ENCODE data around the gene HOMEZ. TPM values are rescaled to one million over a fixed set of nuclear protein-coding genes. Genes with fewer than 3 reads are reported as not detected.
A peak's percentile ranks its signal among the peaks of the same experiment; 100 is the strongest.

The HOMEZ gene
- total RNA-seq, 2 donors from 2014 or later, result 23.8 to 32.0 TPM

- Histone ChIP-seq H3K36me3 (ENCODE audit: control insufficient read depth, insufficient read depth, low read length) (peaks cover 6% of the 10 kb centered on the region), H3K27ac (ENCODE audit: low read depth, low read length) (no peak overlapping the region), H3K4me3 (ENCODE audit: low read length) (no peak overlapping the region), H3K4me1 (ENCODE audit: control insufficient read depth, insufficient read depth, low read length) (no peaks in the 10 kb centered on the region), H3K9me3 (ENCODE audit: control insufficient read depth, low read length) (no peaks in the 10 kb centered on the region), H3K27me3 (ENCODE audit: control insufficient read depth, insufficient read depth, low read length, poor library complexity, severe bottlenecking) (peaks cover 25% of the 10 kb centered on the region), H3K9ac (ENCODE audit: extremely low read depth, low read length, poor library complexity, severe bottlenecking) (no peak overlapping the region)
- Mint-ChIP-seq H3K4me1 (peaks cover 8% of the 10 kb centered on the region), H3K27me3 (ENCODE audit: insufficient read depth) (peaks cover 73% of the 10 kb centered on the region), H3K9me3 (no peaks in the 10 kb centered on the region), H3K4me3 (no peak overlapping the region), H3K36me3 (ENCODE audit: low read depth) (peaks cover 3% of the 10 kb centered on the region), H3K27ac (peak overlapping the region; percentile 77)
- 43 to 48% methylated on average over 17 to 24 of the region's 24 CpGs for WGBS, 2 experiments (ENCODE audit: insufficient coverage in 1 of 2, insufficient read length in 1 of 2)
- TF ChIP-seq CTCF (conservative IDR thresholded peaks at IDR 0.05), result peak; percentile 92
- DNase-seq, result peak; percentile 82
These were observed 9.0 kb upstream of the HOMEZ start for GRCh38 chr14:23294734-23295561.

GRCh38 chr14:23286902-23287479, 1.1 kb upstream of the HOMEZ start:
- H3K4me1 ChIP-seq (ENCODE audit: control insufficient read depth, insufficient read depth, low read length), result no peaks in the 10 kb centered on the region
- peak overlapping the region; percentile 90 for H3K4me3 Mint-ChIP-seq
- peak overlapping the region; percentile 94 for H3K27ac ChIP-seq (ENCODE audit: low read depth, low read length)
- H3K27ac Mint-ChIP-seq, result peak overlapping the region; percentile 100
- no peaks in the 10 kb centered on the region for H3K9me3 Mint-ChIP-seq
- H3K27me3 Mint-ChIP-seq (ENCODE audit: insufficient read depth), result peaks cover 46% of the 10 kb centered on the region
- no peaks in the 10 kb centered on the region for H3K9me3 ChIP-seq (ENCODE audit: control insufficient read depth, low read length)
- peaks cover 3% of the 10 kb centered on the region for H3K36me3 Mint-ChIP-seq (ENCODE audit: low read depth)
- 63 to 66% methylated on average over 4 to 6 of the region's 6 CpGs for WGBS, 2 experiments (ENCODE audit: insufficient coverage in 1 of 2, insufficient read length in 1 of 2)
- H3K4me1 Mint-ChIP-seq, result peaks cover 19% of the 10 kb centered on the region
- no peak for TF ChIP-seq CTCF (conservative IDR thresholded peaks at IDR 0.05)
- DNase-seq, result no peak
- peak overlapping the region; percentile 92 for H3K4me3 ChIP-seq (ENCODE audit: low read length)
- H3K36me3 ChIP-seq (ENCODE audit: control insufficient read depth, insufficient read depth, low read length), result no peaks in the 10 kb centered on the region
- peaks cover 33% of the 10 kb centered on the region for H3K27me3 ChIP-seq (ENCODE audit: control insufficient read depth, insufficient read depth, low read length, poor library complexity, severe bottlenecking)
- peak overlapping the region; percentile 18 for H3K9ac ChIP-seq (ENCODE audit: extremely low read depth, low read length, poor library complexity, severe bottlenecking)

GRCh38 chr14:23285530-23286019, 357 bp downstream of the HOMEZ start:
- TF ChIP-seq CTCF (conservative IDR thresholded peaks at IDR 0.05), result no peak
- Mint-ChIP-seq H3K36me3 (ENCODE audit: low read depth) (peaks cover 5% of the 10 kb centered on the region), H3K27me3 (ENCODE audit: insufficient read depth) (peaks cover 32% of the 10 kb centered on the region), H3K9me3 (no peaks in the 10 kb centered on the region), H3K4me1 (peaks cover 26% of the 10 kb centered on the region), H3K27ac (peak overlapping the region; percentile 80), H3K4me3 (peak overlapping the region; percentile 90)
- Histone ChIP-seq H3K27me3 (ENCODE audit: control insufficient read depth, insufficient read depth, low read length, poor library complexity, severe bottlenecking) (peaks cover 20% of the 10 kb centered on the region), H3K9ac (ENCODE audit: extremely low read depth, low read length, poor library complexity, severe bottlenecking) (peak overlapping the region; percentile 62), H3K9me3 (ENCODE audit: control insufficient read depth, low read length) (no peaks in the 10 kb centered on the region), H3K4me3 (ENCODE audit: low read length) (peak overlapping the region; percentile 87), H3K27ac (ENCODE audit: low read depth, low read length) (no peak overlapping the region), H3K36me3 (ENCODE audit: control insufficient read depth, insufficient read depth, low read length) (no peaks in the 10 kb centered on the region), H3K4me1 (ENCODE audit: control insufficient read depth, insufficient read depth, low read length) (no peaks in the 10 kb centered on the region)
- 0% methylated on average over 2 to 21 of the region's 22 CpGs for WGBS, 2 experiments (ENCODE audit: insufficient coverage in 1 of 2, insufficient read length in 1 of 2)
- DNase-seq, result no peak

Data from endodermal cell (in vitro differentiated cells).